ENCODE measurements around the gene ITPR1.

Gene ITPR1

DNA sequence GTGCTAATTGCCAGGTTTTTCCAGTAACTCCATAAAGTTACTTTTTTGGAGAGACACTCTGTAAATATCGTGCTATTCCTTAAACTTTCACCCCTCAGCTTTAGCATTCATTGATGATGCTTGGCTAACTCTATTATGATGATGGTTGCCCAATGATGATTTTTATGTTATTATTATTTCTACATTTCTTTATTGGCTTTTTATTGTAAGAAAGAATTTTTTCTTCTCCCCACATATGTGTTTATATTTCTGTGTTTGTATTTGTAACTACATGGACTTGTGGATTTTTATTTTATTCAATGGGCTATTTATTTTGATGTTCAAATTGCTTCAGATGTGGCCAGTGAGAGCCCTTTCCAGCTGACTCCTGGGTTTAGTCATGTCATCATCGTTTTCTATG is 323.6 kb downstream of the ITPR1 start:
- no peak overlapping the region for H4K8ac ChIP-seq (ENCODE audit: low read depth, low read length)
- no peak overlapping the region for H3K4ac ChIP-seq (ENCODE audit: low read depth, low read length)
- no peak overlapping the region for H3K23ac ChIP-seq (ENCODE audit: low read length)
- no peaks in the 10 kb centered on the region for H3K36me3 ChIP-seq (ENCODE audit: control insufficient read depth, insufficient read depth, low read length)
- H2BK5ac ChIP-seq (ENCODE audit: low read length), result no peak overlapping the region
- H3K79me2 ChIP-seq (ENCODE audit: control insufficient read depth, insufficient read depth, low read length), result no peaks in the 10 kb centered on the region
- H3K4me1 ChIP-seq (ENCODE audit: control insufficient read depth, low read depth, low read length), result peaks cover 4% of the 10 kb centered on the region
- no peak overlapping the region for H3K4me2 ChIP-seq (ENCODE audit: low read length)
- no peaks in the 10 kb centered on the region for H3K79me1 ChIP-seq (ENCODE audit: low read length)
- no peak overlapping the region for H3K27ac ChIP-seq (ENCODE audit: low read depth, low read length)
- no peak overlapping the region for H3K56ac ChIP-seq (ENCODE audit: low read length)
- WGBS (ENCODE audit: extremely low coverage, insufficient coverage, low lambda C conversion rate), result no CpG with 5 or more reads among the region's 2 CpGs
- no peak overlapping the region for H2AK5ac ChIP-seq (ENCODE audit: low read length)
- H4K5ac ChIP-seq (ENCODE audit: low read length), result no peak overlapping the region
- H3K27me3 ChIP-seq (ENCODE audit: insufficient read depth, low read length, poor library complexity), result no peaks in the 10 kb centered on the region
- DNase-seq, result no peak
- H3K4me3 ChIP-seq (ENCODE audit: low read length), result no peak overlapping the region
- no peak overlapping the region for H3K9ac ChIP-seq (ENCODE audit: low read length)
- H2BK120ac ChIP-seq (ENCODE audit: low read depth, low read length), result no peak overlapping the region
- H2BK15ac ChIP-seq (replicated peaks; ENCODE audit: low read depth), result no peak overlapping the region
- no peak overlapping the region for H3K18ac ChIP-seq (ENCODE audit: low read length)

DNA sequence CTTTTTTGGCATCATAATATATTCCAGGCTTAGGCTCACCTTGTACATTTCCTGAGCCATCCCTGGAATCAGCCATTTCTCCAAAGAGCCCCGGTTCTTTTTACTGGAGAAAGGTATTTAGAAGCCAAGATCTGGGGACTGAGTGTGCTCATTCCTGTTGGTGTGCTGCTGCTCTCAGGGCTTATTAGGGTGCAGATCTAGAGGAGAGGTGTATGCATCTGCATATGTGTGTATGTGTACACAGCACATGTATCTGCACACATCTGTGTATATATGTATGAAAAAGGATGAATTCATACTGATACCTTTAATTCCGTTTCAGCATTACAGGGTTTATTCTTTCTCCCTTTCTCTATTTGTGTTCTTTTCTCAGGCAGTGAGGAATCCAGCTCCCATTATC is 324.0 kb downstream of the ITPR1 start:
- Histone ChIP-seq H3K4me2 (ENCODE audit: low read length) (no peak overlapping the region), H3K4me1 (ENCODE audit: control insufficient read depth, low read depth, low read length) (peaks cover 4% of the 10 kb centered on the region), H3K79me1 (ENCODE audit: low read length) (no peaks in the 10 kb centered on the region), H3K56ac (ENCODE audit: low read length) (no peak overlapping the region), H3K27me3 (ENCODE audit: insufficient read depth, low read length, poor library complexity) (no peaks in the 10 kb centered on the region), H3K23ac (ENCODE audit: low read length) (no peak overlapping the region), H3K27ac (ENCODE audit: low read depth, low read length) (no peak overlapping the region), H3K36me3 (ENCODE audit: control insufficient read depth, insufficient read depth, low read length) (no peaks in the 10 kb centered on the region), H2AK5ac (ENCODE audit: low read length) (no peak overlapping the region), H3K4ac (ENCODE audit: low read depth, low read length) (no peak overlapping the region), H2BK120ac (ENCODE audit: low read depth, low read length) (no peak overlapping the region), H3K18ac (ENCODE audit: low read length) (no peak overlapping the region), H3K79me2 (ENCODE audit: control insufficient read depth, insufficient read depth, low read length) (no peaks in the 10 kb centered on the region), H2BK15ac (replicated peaks; ENCODE audit: low read depth) (no peak overlapping the region), H3K4me3 (ENCODE audit: low read length) (no peak overlapping the region), H4K8ac (ENCODE audit: low read depth, low read length) (no peak overlapping the region), H3K9ac (ENCODE audit: low read length) (no peak overlapping the region), H2BK5ac (ENCODE audit: low read length) (no peak overlapping the region), H4K5ac (ENCODE audit: low read length) (no peak overlapping the region)
- no peak for DNase-seq
- WGBS (ENCODE audit: extremely low coverage, insufficient coverage, low lambda C conversion rate), result no CpG with 5 or more reads among the region's 2 CpGs

DNA sequence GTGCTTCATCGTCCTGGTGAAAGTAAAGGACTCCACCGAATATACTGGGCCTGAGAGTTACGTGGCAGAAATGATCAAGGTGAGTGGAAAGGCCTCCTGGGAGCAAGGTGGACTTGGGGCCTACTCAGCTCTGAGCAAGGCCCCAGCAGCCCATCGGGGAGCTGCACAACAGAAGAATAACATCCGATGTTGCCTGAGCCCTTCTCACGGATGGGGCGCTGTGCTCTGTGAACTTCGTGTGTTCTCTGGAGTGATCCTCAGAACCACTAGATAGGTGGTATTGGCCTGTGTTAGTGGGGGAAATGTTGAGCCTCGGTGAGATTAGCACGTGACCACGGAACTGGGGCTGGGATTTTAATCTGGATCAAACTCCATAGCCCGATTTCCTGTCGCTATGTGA is 325.0 kb downstream of the ITPR1 start:
- no peak overlapping the region for H2BK120ac ChIP-seq (ENCODE audit: low read depth, low read length)
- no peak overlapping the region for H2AK5ac ChIP-seq (ENCODE audit: low read length)
- no CpG with 5 or more reads among the region's 13 CpGs for WGBS (ENCODE audit: extremely low coverage, insufficient coverage, low lambda C conversion rate)
- no peak overlapping the region for H3K18ac ChIP-seq (ENCODE audit: low read length)
- H2BK5ac ChIP-seq (ENCODE audit: low read length), result no peak overlapping the region
- no peak for DNase-seq
- no peak overlapping the region for H4K5ac ChIP-seq (ENCODE audit: low read length)
- H4K8ac ChIP-seq (ENCODE audit: low read depth, low read length), result no peak overlapping the region
- H3K9ac ChIP-seq (ENCODE audit: low read length), result no peak overlapping the region
- no peak overlapping the region for H3K4me3 ChIP-seq (ENCODE audit: low read length)
- no peak overlapping the region for H3K27ac ChIP-seq (ENCODE audit: low read depth, low read length)
- no peak overlapping the region for H3K4me2 ChIP-seq (ENCODE audit: low read length)
- H2BK15ac ChIP-seq (replicated peaks; ENCODE audit: low read depth), result no peak overlapping the region
- H3K79me2 ChIP-seq (ENCODE audit: control insufficient read depth, insufficient read depth, low read length), result no peaks in the 10 kb centered on the region
- H3K27me3 ChIP-seq (ENCODE audit: insufficient read depth, low read length, poor library complexity), result no peaks in the 10 kb centered on the region
- H3K36me3 ChIP-seq (ENCODE audit: control insufficient read depth, insufficient read depth, low read length), result no peaks in the 10 kb centered on the region
- no peaks in the 10 kb centered on the region for H3K79me1 ChIP-seq (ENCODE audit: low read length)
- peaks cover 4% of the 10 kb centered on the region for H3K4me1 ChIP-seq (ENCODE audit: control insufficient read depth, low read depth, low read length)
- no peak overlapping the region for H3K23ac ChIP-seq (ENCODE audit: low read length)
- H3K4ac ChIP-seq (ENCODE audit: low read depth, low read length), result no peak overlapping the region
- no peak overlapping the region for H3K56ac ChIP-seq (ENCODE audit: low read length)

- Histone ChIP-seq H3K36me3 (ENCODE audit: control insufficient read depth, insufficient read depth, low read length) (no peaks in the 10 kb centered on the region), H2BK15ac (replicated peaks; ENCODE audit: low read depth) (no peak overlapping the region), H3K4me2 (ENCODE audit: low read length) (no peak overlapping the region), H3K9ac (ENCODE audit: low read length) (no peak overlapping the region), H3K79me2 (ENCODE audit: control insufficient read depth, insufficient read depth, low read length) (no peaks in the 10 kb centered on the region), H3K4ac (ENCODE audit: low read depth, low read length) (no peak overlapping the region), H4K5ac (ENCODE audit: low read length) (no peak overlapping the region), H3K79me1 (ENCODE audit: low read length) (no peaks in the 10 kb centered on the region), H2BK120ac (ENCODE audit: low read depth, low read length) (no peak overlapping the region), H3K4me3 (ENCODE audit: low read length) (no peak overlapping the region), H4K8ac (ENCODE audit: low read depth, low read length) (no peak overlapping the region), H3K23ac (ENCODE audit: low read length) (no peak overlapping the region), H2BK5ac (ENCODE audit: low read length) (no peak overlapping the region), H3K27me3 (ENCODE audit: insufficient read depth, low read length, poor library complexity) (no peaks in the 10 kb centered on the region), H3K18ac (ENCODE audit: low read length) (no peak overlapping the region), H2AK5ac (ENCODE audit: low read length) (no peak overlapping the region), H3K56ac (ENCODE audit: low read length) (no peak overlapping the region), H3K4me1 (ENCODE audit: control insufficient read depth, low read depth, low read length) (peaks cover 5% of the 10 kb centered on the region), H3K27ac (ENCODE audit: low read depth, low read length) (no peak overlapping the region)
- DNase-seq, result peak; percentile 38
- WGBS (ENCODE audit: extremely low coverage, insufficient coverage, low lambda C conversion rate), result no CpG with 5 or more reads among the region's 12 CpGs
These were observed 326.0 kb downstream of the ITPR1 start for GRCh38 chr3:4818986-4819693.

DNA sequence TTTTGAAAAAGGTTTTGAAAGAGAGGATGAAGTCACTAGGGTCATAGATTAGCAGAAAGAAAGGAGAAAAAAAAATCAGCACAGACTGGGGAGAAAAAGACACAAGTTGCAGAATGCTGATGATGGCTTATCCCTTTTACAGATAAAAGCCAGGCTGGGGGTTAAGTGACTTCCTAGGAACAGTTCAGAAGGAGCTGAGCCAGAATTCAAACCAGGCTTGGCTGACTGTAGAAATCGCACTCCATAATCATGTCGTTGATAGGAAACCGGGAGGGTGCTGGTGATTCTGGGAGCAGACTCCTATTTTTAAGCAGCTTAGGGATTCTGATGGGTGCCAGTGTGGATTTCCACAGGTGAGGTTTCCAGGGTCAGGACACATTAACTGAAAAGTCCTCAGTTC is 326.6 kb downstream of the ITPR1 start:
- Histone ChIP-seq H3K4ac (ENCODE audit: low read depth, low read length) (no peak overlapping the region), H3K36me3 (ENCODE audit: control insufficient read depth, insufficient read depth, low read length) (no peaks in the 10 kb centered on the region), H3K27me3 (ENCODE audit: insufficient read depth, low read length, poor library complexity) (no peaks in the 10 kb centered on the region), H3K9ac (ENCODE audit: low read length) (no peak overlapping the region), H3K4me2 (ENCODE audit: low read length) (no peak overlapping the region), H2BK120ac (ENCODE audit: low read depth, low read length) (no peak overlapping the region), H2AK5ac (ENCODE audit: low read length) (no peak overlapping the region), H3K56ac (ENCODE audit: low read length) (no peak overlapping the region), H3K18ac (ENCODE audit: low read length) (no peak overlapping the region), H3K4me3 (ENCODE audit: low read length) (no peak overlapping the region), H2BK5ac (ENCODE audit: low read length) (no peak overlapping the region), H3K4me1 (ENCODE audit: control insufficient read depth, low read depth, low read length) (peaks cover 5% of the 10 kb centered on the region), H3K23ac (ENCODE audit: low read length) (no peak overlapping the region), H3K79me1 (ENCODE audit: low read length) (no peaks in the 10 kb centered on the region), H4K5ac (ENCODE audit: low read length) (no peak overlapping the region), H3K27ac (ENCODE audit: low read depth, low read length) (no peak overlapping the region), H2BK15ac (replicated peaks; ENCODE audit: low read depth) (no peak overlapping the region), H4K8ac (ENCODE audit: low read depth, low read length) (no peak overlapping the region), H3K79me2 (ENCODE audit: control insufficient read depth, insufficient read depth, low read length) (no peaks in the 10 kb centered on the region)
- DNase-seq, result peak; percentile 80
- no CpG with 5 or more reads among the region's 3 CpGs for WGBS (ENCODE audit: extremely low coverage, insufficient coverage, low lambda C conversion rate)
